ENCODE measurements around the gene TMEM63C.

TMEM63C gene

DNA sequence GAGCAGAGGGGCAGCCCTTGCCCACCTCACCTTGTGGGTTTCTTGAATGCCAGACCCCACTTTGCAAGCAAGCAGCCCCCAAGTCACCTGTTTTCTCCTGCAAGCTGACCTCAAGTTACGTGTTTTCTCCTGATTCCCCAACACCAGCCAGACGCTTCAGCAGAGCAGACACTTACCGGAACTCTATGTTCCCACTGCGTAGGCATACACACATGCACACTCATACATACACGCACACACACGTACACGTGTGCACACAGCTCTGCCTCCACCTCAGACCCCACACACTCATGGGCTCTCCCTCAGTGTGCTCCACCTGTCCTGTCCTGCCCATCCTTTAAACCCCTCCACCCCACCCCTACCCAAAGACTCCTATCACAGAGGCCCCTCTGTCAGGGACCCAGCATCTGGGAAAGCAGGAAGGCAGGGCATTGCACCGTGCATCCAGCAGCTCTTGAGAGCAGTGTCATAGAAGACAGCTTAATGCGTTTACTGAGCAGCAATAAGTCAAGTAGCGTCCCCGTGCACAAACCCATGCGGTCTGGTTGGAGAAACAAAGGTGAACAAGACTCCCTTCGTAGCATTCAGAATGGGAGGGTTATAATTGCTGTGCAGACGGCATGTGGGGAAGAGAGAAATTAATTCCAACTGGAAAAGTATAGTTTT, 44.4 kb downstream of the TMEM63C start:
- DNase-seq: no peak

GRCh38 chr14:77228056-77228455, 46.5 kb downstream of the TMEM63C start:
- no peak for DNase-seq

- no peak for DNase-seq
These were observed 49.3 kb downstream of the TMEM63C start for GRCh38 chr14:77230914-77231313.

DNA sequence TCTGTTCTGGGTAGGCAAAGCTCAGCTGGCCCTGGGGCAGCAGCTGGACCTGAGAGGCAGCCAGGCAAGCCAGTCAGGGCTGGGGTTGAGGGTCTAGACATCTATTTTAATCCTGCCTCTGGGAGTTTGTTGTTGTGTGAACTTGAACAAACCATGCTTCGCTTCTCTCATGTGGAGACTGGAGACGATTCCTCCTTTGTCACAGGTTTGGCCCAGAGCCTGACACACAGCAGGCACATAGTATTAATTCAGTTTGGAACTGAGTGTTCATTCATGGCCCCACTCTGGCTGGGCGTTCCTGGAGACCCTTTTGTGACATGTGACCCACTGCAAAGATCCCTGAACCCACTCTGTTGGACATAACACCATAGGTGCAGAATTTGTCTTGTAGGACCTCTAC, 50.1 kb downstream of the TMEM63C start:
- no peak for DNase-seq

DNA sequence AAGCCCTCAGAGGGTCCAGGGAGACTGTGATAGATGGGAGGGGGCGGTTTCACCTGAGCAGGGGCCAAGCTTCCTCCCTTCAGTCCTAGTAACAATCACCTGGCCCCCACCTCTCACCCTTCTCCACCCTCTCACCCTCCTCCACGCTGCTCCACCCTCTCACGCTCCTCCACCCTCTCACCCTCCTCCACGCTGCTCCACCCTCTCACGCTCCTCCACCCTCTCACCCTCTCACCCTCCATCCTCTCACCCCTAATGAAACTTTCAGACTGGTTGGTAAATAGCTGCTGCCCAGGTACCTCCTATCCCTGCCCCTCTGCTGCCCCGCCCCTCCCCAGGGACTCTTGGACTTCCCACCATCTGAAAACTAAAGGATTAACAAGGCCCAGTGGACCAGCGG, 55.2 kb downstream of the TMEM63C start:
- DNase-seq: no peak

DNA sequence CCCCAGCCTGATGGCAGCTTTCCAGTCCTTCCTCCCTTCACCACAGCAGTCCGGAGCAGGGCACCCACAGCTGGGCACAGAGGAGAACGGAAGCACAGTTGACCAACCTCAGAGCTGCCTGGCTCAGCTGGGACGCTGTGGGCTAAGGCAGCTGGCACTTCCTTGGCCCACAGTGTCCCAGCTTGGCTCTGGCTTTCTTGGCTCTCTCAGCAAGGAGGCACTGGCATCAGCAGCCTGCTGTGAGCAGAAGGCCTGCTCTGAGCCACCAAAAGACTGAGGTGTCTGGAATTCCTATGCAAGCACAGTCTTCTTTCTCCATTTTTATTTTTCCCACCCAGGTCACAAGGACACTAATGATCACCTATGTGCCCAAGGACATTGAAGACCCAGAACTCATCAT, 56.8 kb downstream of the TMEM63C start:
- DNase-seq: no peak

DNA sequence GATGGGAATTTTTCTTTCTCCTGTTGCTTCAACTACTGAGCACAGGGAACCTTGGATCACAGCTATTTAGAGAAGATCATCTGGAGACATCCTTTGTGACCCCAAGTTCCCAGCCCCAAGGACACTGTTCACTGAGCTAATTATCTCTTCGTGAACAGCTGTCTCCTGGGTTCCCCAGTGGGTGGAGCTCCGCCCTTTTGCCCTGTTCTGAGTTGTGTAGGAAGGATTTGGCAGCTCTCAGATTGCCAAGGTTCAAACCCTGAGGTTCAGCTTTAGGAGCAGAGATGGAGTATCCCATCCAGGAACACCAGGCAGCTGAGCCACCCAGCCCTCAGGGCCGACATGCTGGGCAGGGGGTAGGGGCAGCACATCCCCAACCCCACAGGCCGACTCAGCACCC, 57.4 kb downstream of the TMEM63C start:
- DNase-seq: no peak

DNA sequence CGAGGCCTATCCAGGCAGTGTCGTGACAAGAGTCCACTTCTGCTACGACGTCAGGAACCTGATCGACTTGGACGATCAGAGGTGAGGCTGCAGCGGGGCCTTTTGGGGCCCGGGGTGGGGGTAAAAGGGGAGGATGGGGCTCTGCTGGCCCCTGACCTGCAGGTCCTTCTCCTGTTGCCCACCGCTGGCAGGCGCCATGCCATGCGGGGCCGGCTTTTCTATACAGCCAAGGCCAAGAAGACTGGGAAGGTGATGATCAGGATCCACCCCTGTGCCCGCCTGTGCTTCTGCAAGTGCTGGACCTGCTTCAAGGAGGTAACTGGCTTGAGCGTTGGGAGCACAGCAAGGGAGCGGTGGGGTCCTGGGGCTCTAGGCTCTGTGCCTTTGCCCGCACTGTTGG, 57.8 kb downstream of the TMEM63C start:
- no peak for DNase-seq

- no peak for DNase-seq
These were observed 58.8 kb downstream of the TMEM63C start for GRCh38 chr14:77240336-77240915.

DNA sequence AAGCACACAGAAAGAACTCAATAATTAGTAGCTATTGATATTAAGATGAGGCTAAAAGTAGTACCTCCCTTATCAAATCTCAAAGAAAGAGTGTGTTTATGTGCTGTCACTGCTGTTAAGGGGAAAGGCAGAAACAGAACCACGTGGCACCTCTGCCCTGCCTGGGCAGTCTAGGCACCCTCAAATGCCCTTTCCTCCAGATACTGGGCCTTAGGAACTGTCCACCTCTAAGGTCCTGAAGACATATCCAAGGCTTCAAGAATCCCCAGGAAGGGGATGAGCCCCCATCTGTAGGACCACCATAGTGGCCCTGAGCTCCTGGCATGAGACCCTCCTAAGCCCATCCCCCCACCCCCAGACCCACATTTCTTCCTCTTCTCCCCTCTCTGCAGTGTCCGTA, 60.4 kb downstream of the TMEM63C start:
- no peak for DNase-seq

GRCh38 chr14:77242752-77243151, 61.2 kb downstream of the TMEM63C start:
- DNase-seq: no peak

GRCh38 chr14:77243853-77244252, 62.3 kb downstream of the TMEM63C start:
- no peak for DNase-seq

- no peak for DNase-seq
These were observed 64.2 kb downstream of the TMEM63C start for GRCh38 chr14:77245820-77246219.

- DNase-seq: no peak
These were observed 65.2 kb downstream of the TMEM63C start for GRCh38 chr14:77246784-77247183.

GRCh38 chr14:77248666-77249065, 67.1 kb downstream of the TMEM63C start:
- DNase-seq: no peak

DNA sequence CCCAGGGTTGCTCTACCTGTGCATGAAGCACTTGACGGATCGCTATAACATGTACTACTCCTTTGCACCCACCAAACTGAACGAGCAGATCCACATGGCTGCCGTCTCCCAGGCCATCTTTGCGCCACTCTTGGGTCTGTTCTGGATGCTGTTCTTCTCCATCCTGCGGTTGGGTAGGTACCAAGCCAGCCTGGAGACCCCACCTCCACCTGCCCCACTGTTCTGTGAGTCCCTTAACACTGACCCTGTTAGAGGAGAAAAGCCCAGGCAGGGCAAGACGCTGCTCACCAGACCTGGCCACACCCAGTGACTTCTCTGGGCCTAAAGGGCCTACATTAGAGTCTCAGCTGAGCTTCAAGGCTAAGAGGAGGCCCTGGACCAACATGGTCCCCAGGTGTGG, 67.7 kb downstream of the TMEM63C start:
- no peak for DNase-seq

DNA sequence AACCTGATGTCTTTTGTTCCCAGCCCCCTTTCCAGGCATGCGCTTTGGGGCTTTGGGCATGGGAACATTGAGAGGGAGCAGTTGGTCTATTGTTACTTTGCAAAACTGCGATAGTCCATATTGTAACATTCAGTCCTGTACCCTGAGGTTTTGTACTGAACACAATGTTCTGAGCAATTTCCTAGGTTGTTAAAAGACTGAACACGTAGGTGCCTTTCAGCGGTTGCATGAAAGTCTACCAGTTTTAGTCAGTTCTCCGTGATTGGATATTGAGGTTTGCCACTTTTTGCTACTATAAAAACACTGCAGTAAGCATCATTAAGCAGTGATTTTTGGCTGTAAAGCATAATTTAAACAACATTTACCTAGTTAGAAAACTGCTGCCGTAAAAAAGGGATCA, 69.3 kb downstream of the TMEM63C start:
- DNase-seq: no peak

DNA sequence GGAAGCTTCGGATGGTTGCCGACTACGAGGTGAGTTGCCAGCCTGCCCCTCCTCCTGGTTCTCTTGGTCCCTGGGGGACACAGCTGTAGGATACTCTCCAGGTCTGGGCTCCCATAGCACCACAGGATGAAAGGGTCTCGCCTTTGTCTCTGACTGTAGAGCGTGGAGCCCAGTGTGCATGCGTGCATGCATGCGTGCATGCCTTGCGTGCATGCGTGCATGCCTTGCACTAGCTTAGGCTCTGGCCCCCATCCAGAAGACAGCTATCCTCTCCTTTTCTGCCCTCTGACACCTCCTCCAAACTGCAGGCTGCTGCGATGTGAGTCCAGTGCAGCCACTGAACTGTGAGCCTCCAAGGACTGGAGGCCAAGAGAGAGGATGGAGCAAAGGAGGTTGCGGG, 70.3 kb downstream of the TMEM63C start:
- DNase-seq: no peak

DNA sequence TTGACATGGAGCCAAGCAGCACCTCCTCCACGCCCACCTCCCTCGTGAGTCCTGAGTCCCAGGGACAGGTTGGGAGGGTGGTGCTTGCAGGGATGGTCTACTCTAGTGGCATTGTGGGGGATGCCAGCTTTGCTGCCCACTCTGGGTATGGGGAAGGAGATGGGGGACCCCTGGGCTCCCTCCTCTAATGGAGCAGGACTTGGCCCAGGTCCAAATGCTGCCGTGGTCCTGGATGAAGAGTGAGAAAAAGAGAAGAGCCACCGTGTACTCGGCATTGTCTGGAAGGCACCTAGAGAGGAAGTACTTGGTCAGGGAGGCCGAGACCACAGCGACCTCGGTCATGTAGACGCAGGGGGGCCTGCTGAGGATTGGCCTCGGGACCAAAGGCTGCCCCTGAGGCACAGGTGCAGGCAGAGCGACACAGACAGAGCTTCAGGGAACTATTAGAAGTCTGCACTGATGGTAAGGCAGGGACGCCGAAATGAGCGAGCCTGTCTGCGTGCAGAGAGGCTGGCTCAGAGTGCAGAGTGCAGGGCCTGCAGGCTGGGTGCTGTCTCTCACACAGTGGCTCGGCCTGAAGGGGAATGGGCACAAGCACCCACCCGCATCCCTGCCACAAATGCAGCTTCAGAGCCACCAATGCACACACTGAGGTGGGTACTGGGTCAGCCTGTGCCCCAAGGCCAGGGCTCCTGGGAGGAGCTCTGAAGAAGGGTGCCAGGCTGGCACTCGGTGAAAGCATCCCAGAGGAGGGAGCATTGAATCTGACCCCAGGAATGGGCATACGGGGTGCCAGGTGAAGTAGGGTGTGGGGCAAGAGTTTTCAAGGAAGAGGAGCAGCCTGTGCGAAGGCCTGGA, 72.0 kb downstream of the TMEM63C start:
- DNase-seq: no peak

DNA sequence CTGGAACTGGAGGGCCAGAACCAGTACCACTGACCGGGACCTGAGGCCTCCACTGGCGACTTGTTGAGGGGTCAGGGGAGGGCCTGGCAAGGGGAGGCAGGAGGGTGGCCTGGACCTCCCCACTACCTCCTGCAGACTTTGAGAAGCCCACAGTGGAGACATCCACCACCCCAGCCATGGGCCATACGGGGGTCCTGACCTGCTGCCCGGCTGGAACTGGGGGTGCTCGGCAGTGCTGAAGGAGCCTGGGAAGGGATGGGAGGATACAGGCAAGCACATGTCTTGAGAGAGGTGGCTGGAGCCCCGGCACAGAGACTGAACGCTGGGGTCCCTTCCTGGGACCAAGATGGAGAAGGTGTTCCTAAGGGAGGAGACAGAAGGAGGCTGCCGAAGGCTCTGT, 75.1 kb downstream of the TMEM63C start:
- no peak for DNase-seq

- no peak for DNase-seq
These were observed 76.1 kb downstream of the TMEM63C start for GRCh38 chr14:77257700-77258099.

- no peak for DNase-seq
These were observed 77.0 kb downstream of the TMEM63C start for GRCh38 chr14:77258566-77258965.

- no peak for DNase-seq
These were observed 77.6 kb downstream of the TMEM63C start for GRCh38 chr14:77259025-77259715.

DNA sequence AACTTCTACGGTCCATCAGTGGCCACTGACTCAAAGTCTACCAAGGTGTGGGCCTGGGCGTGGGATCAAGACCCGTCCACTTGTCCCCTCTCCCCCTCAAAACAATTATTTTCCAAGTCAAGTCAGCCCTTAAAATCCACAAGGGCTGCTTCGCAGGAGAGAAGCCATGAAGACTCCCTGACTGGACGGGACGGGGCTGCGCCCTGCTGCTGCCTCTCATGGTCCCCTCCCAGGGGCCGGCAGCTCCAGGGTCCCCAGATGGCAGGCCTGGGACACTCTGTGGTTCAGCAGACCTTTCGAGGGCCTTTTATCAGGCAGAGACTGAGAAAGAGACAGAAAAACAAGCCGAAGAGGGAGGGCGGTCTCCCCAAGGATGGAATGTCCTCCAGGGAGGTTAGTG, 78.6 kb downstream of the TMEM63C start:
- no peak for DNase-seq
